Non-pigmented ciliary epithelial cell (primary cell): ENCODE data around the gene SBF2.
"Not testable (repeated sequence)": the region's sequence is repeated elsewhere in the genome, so short reads cannot be mapped to it uniquely, and the experiment has no call there.

Experiments
- DNase-seq: peaks from one replicate; pipeline ENCODE4 v3.0.0-alpha.2; 2010; ENCODE audit warnings: low read depth

SBF2 gene

GRCh38 chr11:10267821-10268220, 26.2 kb downstream of the SBF2 start:
- no peak for DNase-seq

GRCh38 chr11:10265936-10266335, 28.1 kb downstream of the SBF2 start:
- no peak for DNase-seq

GRCh38 chr11:10264716-10265115, 29.3 kb downstream of the SBF2 start:
- not testable (repeated sequence) for DNase-seq

- peak; percentile 53 for DNase-seq
These were observed 30.1 kb downstream of the SBF2 start for GRCh38 chr11:10263929-10264328.

- DNase-seq = no peak
These were observed 32.2 kb downstream of the SBF2 start for GRCh38 chr11:10261821-10262220.

GRCh38 chr11:10257478-10257877, 36.5 kb downstream of the SBF2 start:
- DNase-seq = no peak

GRCh38 chr11:10255388-10256125, 38.5 kb downstream of the SBF2 start:
- no peak for DNase-seq

GRCh38 chr11:10249448-10250131, 44.4 kb downstream of the SBF2 start:
- DNase-seq = not testable (repeated sequence)

- DNase-seq = no peak
These were observed 47.0 kb downstream of the SBF2 start for GRCh38 chr11:10247011-10247410.

- DNase-seq = no peak
These were observed 50.0 kb downstream of the SBF2 start for GRCh38 chr11:10243896-10244575.

GRCh38 chr11:10236840-10237239, 57.2 kb downstream of the SBF2 start:
- no peak for DNase-seq

- DNase-seq = peak; percentile 67
These were observed 60.4 kb downstream of the SBF2 start for GRCh38 chr11:10233581-10233980.

- DNase-seq = no peak
These were observed 61.3 kb downstream of the SBF2 start for GRCh38 chr11:10232756-10233155.

- not testable (repeated sequence) for DNase-seq
These were observed 62.2 kb downstream of the SBF2 start for GRCh38 chr11:10231803-10232202.

GRCh38 chr11:10225553-10225952, 68.5 kb downstream of the SBF2 start:
- DNase-seq = no peak

- DNase-seq = no peak
These were observed 71.6 kb downstream of the SBF2 start for GRCh38 chr11:10222399-10222798.

- no peak for DNase-seq
These were observed 72.7 kb downstream of the SBF2 start for GRCh38 chr11:10221342-10221741.

GRCh38 chr11:10211470-10211869, 82.5 kb downstream of the SBF2 start:
- DNase-seq = no peak

GRCh38 chr11:10209326-10209725, 84.7 kb downstream of the SBF2 start:
- DNase-seq = no peak

GRCh38 chr11:10208131-10208575, 85.9 kb downstream of the SBF2 start:
- DNase-seq = peak; percentile 8

GRCh38 chr11:10205928-10206327, 88.1 kb downstream of the SBF2 start:
- no peak for DNase-seq

GRCh38 chr11:10204021-10204420, 90.0 kb downstream of the SBF2 start:
- no peak for DNase-seq

GRCh38 chr11:10201343-10201742, 92.7 kb downstream of the SBF2 start:
- DNase-seq = no peak
